ENCODE data around the gene FBLN5.

- no peak for TF ChIP-seq CTCF (IDR thresholded peaks at IDR 0.05)
- no peak for TF ChIP-seq POLR2A (IDR thresholded peaks at IDR 0.05)
- TF ChIP-seq EP300 (IDR thresholded peaks at IDR 0.05): no peak
- TF ChIP-seq POLR2AphosphoS5 (IDR thresholded peaks at IDR 0.05): no peak
These were observed 77.9 kb downstream of the FBLN5 start for GRCh38 chr14:91869556-91869955.
